HepG2 (cell line): ENCODE measurements around the gene PRSS36. TPM values are rescaled to one million over a fixed set of nuclear protein-coding genes. Genes with fewer than 3 reads are reported as not detected.

ENCODE experiments used
- ATF2 ChIP-seq: sonication (generic); formaldehyde crosslinking; IDR thresholded peaks from 2 replicates; pipeline ENCODE4 v1.4.0; 2020; ENCODE audit warnings: missing genetic modification reagents
- BATF2 ChIP-seq: sonication (generic); formaldehyde crosslinking; IDR thresholded peaks from 2 replicates; pipeline ENCODE4 v1.8.0; 2022; ENCODE audit warnings: mild to moderate bottlenecking, missing genetic modification reagents, moderate library complexity
- DPF2 ChIP-seq: sonication (generic); formaldehyde crosslinking; IDR thresholded peaks from 2 replicates; pipeline ENCODE4 v1.4.0; 2020; ENCODE audit warnings: mild to moderate bottlenecking, low read depth, missing genetic modification reagents, borderline replicate concordance
- FOXJ3 ChIP-seq: sonication (generic); formaldehyde crosslinking; IDR thresholded peaks from 2 replicates; pipeline ENCODE4 v1.4.0; 2020; ENCODE audit warnings: missing genetic modification reagents, mild to moderate bottlenecking, borderline replicate concordance
- IKZF1 ChIP-seq: fragments of 450-650 bp; IDR thresholded peaks from 2 replicates; pipeline ENCODE4 v1.7.1; 2016
- KAT7 ChIP-seq: IDR thresholded peaks from 2 replicates; pipeline ENCODE4 v1.6.1; 2018; ENCODE audit warnings: borderline replicate concordance, missing compliant biosample characterization
- KDM5B ChIP-seq: sonication (generic); formaldehyde crosslinking; IDR thresholded peaks from 2 replicates; pipeline ENCODE4 v1.4.0; 2020; ENCODE audit warnings: missing genetic modification reagents, mild to moderate bottlenecking, borderline replicate concordance
- NFE2L2 ChIP-seq: fragments of 150-350 bp; IDR thresholded peaks from 2 replicates; pipeline ENCODE4 v1.6.1; 2014; ENCODE audit warnings: low read length
- NFIC ChIP-seq: IDR thresholded peaks from 2 replicates; pipeline ENCODE4 v1.6.1; 2012; ENCODE audit warnings: mild to moderate bottlenecking, low read length, inconsistent platforms
- NR1H2 ChIP-seq: sonication (generic); formaldehyde crosslinking; IDR thresholded peaks from 2 replicates; pipeline ENCODE4 v1.8.1; 2022; ENCODE audit warnings: low read depth, missing genetic modification reagents, borderline replicate concordance
- PHF8 ChIP-seq: sonication (generic); formaldehyde crosslinking; IDR thresholded peaks from 2 replicates; pipeline ENCODE4 v1.5.0; 2020; ENCODE audit warnings: missing genetic modification reagents
- SMAD1 ChIP-seq: sonication (generic); formaldehyde crosslinking; IDR thresholded peaks from 2 replicates; pipeline ENCODE4 v1.4.0; 2020; ENCODE audit warnings: missing genetic modification reagents, low read depth, mild to moderate bottlenecking, borderline replicate concordance
- SNRNP70 ChIP-seq: fragments of 200-400 bp; formaldehyde crosslinking; IDR thresholded peaks from 2 replicates; pipeline ENCODE4 v1.6.1; 2017; ENCODE audit warnings: mild to moderate bottlenecking, low read depth, low read length, moderate library complexity
- TBX3 ChIP-seq: fragments of 450-650 bp; IDR thresholded peaks from 2 replicates; pipeline ENCODE4 v1.6.1; 2017; ENCODE audit warnings: antibody characterized with exemption, mild to moderate bottlenecking, inconsistent platforms, borderline replicate concordance
- USF2 ChIP-seq, 2 experiments: sonication (generic) in 1 of 2; formaldehyde crosslinking in 1 of 2; IDR thresholded peaks; 2 replicates each; pipeline versions ENCODE4 v1.5.1 to v1.6.1; 2011 to 2020; ENCODE audit warnings: borderline replicate concordance in 1 of 2, low read depth in 1 of 2, low read length in 1 of 2, mild to moderate bottlenecking in 1 of 2, missing genetic modification reagents in 1 of 2, moderate library complexity in 1 of 2
- WIZ ChIP-seq: sonication (generic); formaldehyde crosslinking; IDR thresholded peaks from 2 replicates; pipeline ENCODE4 v1.5.1; 2020; ENCODE audit warnings: mild to moderate bottlenecking, missing genetic modification reagents
- ZBTB25 ChIP-seq: IDR thresholded peaks from 2 replicates; pipeline ENCODE4 v1.6.1; 2018; ENCODE audit warnings: missing genetic modification reagents
- ZNF234 ChIP-seq: sonication (generic); formaldehyde crosslinking; conservative IDR thresholded peaks from 2 replicates; pipeline ENCODE4 v1.5.1; 2020; ENCODE audit warnings: mild to moderate bottlenecking, missing genetic modification reagents
- polyA plus RNA-seq, 8 experiments: library from polyadenylated mRNA; depleted of rRNA in 3 of 8; stranded (reverse) in 7 of 8; unstranded in 1 of 8; fragments of >200 nt; fragmentation: Illumina TruSeq in 4 of 8; extraction: Trizol in 4 of 8; gene quantifications; 2 replicates each; pipeline versions ENCODE4 v1.2.1 to v1.2.3, GENCODE V29; 2011 to 2016; ENCODE audit warnings: low read depth in 4 of 8, missing spikeins in 1 of 8, mixed read lengths in 1 of 8; ENCODE audit not compliant: insufficient read depth in 1 of 8
- total RNA-seq, 5 experiments: library from RNA; depleted of rRNA; stranded (reverse); fragments of >200 nt; fragmentation: Illumina TruSeq; extraction: Trizol; gene quantifications; 2 replicates each; pipeline ENCODE4 v1.2.3, GENCODE V29; 2016; ENCODE audit warnings: low read depth in 1 of 5
- TF ChIP-seq, protein P1 (sequence below): sonication (generic); formaldehyde crosslinking; IDR thresholded peaks from 2 replicates; pipeline ENCODE4 v1.5.1; 2020; ENCODE audit warnings: mild to moderate bottlenecking, missing genetic modification reagents
- TF ChIP-seq, protein P2 (sequence below): sonication (generic); formaldehyde crosslinking; IDR thresholded peaks from 2 replicates; pipeline ENCODE4 v1.5.1; 2020; ENCODE audit warnings: mild to moderate bottlenecking, missing genetic modification reagents, moderate library complexity

The PRSS36 gene
- total and polyA plus RNA-seq, 2 of the 13 experiments (the other 11 are each of a cell fraction or from before 2014, with no cell fraction given) = 1.5 to 2.1 TPM

DNA sequence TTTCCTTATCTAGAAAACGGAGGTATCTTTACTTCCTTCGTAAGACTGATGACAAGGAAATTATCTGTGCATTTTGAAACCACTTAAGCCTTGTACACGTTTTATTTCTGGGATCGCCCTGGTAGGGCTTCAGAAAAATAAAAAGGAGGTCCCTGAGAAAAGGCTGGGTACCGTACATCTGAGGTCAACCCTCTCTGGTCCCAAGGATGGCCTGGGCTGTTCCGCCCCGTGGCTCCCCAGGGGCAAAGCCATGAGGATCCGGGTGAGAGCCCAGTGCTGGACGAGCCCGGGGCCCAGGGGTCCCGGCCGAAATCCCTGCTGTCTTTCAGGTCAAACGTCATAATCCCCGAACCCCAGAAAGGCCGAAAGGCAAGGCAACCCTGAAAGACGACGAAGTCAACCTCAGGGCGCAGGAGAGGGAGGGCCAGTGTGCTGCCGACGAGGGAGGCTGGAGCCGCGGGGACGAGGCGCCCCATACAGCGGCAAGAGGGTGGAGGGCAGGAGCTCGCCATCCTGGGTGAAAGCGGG lies 29.4 kb upstream of the PRSS36 start (continued):
- TF ChIP-seq, protein P1, sequence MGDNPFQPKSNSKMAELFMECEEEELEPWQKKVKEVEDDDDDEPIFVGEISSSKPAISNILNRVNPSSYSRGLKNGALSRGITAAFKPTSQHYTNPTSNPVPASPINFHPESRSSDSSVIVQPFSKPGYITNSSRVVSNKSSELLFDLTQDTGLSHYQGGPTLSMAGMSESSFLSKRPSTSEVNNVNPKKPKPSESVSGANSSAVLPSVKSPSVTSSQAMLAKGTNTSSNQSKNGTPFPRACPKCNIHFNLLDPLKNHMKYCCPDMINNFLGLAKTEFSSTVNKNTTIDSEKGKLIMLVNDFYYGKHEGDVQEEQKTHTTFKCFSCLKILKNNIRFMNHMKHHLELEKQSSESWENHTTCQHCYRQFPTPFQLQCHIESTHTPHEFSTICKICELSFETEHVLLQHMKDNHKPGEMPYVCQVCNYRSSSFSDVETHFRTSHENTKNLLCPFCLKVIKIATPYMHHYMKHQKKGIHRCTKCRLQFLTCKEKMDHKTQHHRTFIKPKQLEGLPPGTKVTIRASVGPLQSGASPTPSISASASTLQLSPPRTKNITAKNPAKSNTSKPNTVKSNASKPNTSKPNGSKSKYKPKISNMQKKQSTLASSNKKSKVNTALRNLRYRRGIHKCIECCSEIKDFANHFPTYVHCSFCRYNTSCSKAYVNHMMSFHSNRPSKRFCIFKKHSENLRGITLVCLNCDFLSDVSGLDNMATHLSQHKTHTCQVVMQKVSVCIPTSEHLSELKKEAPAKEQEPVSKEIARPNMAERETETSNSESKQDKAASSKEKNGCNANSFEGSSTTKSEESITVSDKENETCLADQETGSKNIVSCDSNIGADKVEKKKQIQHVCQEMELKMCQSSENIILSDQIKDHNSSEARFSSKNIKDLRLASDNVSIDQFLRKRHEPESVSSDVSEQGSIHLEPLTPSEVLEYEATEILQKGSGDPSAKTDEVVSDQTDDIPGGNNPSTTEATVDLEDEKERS (CRISPR knock-in tag) = no peak
- TF ChIP-seq USF2 (IDR thresholded peaks at IDR 0.05; ENCODE audit: low read depth, low read length) (no peak), USF2 (CRISPR knock-in tag; IDR thresholded peaks at IDR 0.05; ENCODE audit: borderline replicate concordance) (no peak), IKZF1 (no peak), KDM5B (CRISPR knock-in tag) (0 out of 2 replicates have a peak, but pooled peaks have one; percentile 27), SMAD1 (no peak; the same call in 1 of the 2 replicates), DPF2 (CRISPR knock-in tag) (no peak), FOXJ3 (CRISPR knock-in tag) (no peak), NFIC (no peak), ATF2 (CRISPR knock-in tag) (no peak), WIZ (no peak), NR1H2 (CRISPR knock-in tag) (no peak), TBX3 (no peak), SNRNP70 (no peak), NFE2L2 (no peak), KAT7 (CRISPR knock-in tag) (no peak), PHF8 (peak; percentile 78), BATF2 (CRISPR knock-in tag) (no peak), ZNF234 (CRISPR knock-in tag) (no peak), ZBTB25 (CRISPR knock-in tag) (no peak)
- TF ChIP-seq, protein P2, sequence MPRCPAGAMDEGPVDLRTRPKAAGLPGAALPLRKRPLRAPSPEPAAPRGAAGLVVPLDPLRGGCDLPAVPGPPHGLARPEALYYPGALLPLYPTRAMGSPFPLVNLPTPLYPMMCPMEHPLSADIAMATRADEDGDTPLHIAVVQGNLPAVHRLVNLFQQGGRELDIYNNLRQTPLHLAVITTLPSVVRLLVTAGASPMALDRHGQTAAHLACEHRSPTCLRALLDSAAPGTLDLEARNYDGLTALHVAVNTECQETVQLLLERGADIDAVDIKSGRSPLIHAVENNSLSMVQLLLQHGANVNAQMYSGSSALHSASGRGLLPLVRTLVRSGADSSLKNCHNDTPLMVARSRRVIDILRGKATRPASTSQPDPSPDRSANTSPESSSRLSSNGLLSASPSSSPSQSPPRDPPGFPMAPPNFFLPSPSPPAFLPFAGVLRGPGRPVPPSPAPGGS (CRISPR knock-in tag) = no peak
